OCI-LY1 (cell line): ENCODE results near the gene AAK1.

Experiments used
- H2AFZ ChIP-seq: fragments of 200-600 bp; sonication (generic), shearing (Covaris generic); 2 replicates; pipeline ENCODE4 v1.6.0; 2014; ENCODE audit warnings: antibody characterized with exemption, mild to moderate bottlenecking, low read length
- H3F3A ChIP-seq: fragments of 200-600 bp; sonication (generic), shearing (Covaris generic); 2 replicates; pipeline ENCODE4 v1.6.0; 2014; ENCODE audit warnings: mild to moderate bottlenecking, antibody characterized with exemption, low read length, moderate library complexity; ENCODE audit not compliant: insufficient read depth
- H3K27ac ChIP-seq: fragments of 200-600 bp; sonication (generic); 2 replicates; pipeline ENCODE4 v1.5.1; 2014; ENCODE audit warnings: low read length, mixed run types, mild to moderate bottlenecking, low read depth; ENCODE audit not compliant: poor library complexity, severe bottlenecking
- H3K27me3 ChIP-seq: fragments of 200-600 bp; sonication (generic); 2 replicates; pipeline ENCODE4 v1.6.0; 2014; ENCODE audit warnings: antibody characterized with exemption, mild to moderate bottlenecking, low read length, moderate library complexity; ENCODE audit not compliant: insufficient read depth
- H3K36me3 ChIP-seq: fragments of 200-600 bp; sonication (generic); 2 replicates; pipeline ENCODE4 v1.6.1; 2014; ENCODE audit warnings: mild to moderate bottlenecking, antibody characterized with exemption, low read length, moderate library complexity, mixed read lengths; ENCODE audit not compliant: insufficient read depth
- H3K4me1 ChIP-seq: fragments of 200-600 bp; sonication (generic); 2 replicates; pipeline ENCODE4 v1.5.1; 2014; ENCODE audit warnings: mild to moderate bottlenecking, low read length, moderate library complexity; ENCODE audit not compliant: insufficient read depth, severe bottlenecking
- H3K4me2 ChIP-seq: fragments of 200-600 bp; sonication (generic), shearing (Covaris generic); 2 replicates; pipeline ENCODE4 v1.6.1; 2014; ENCODE audit warnings: low read length
- H3K4me3 ChIP-seq: fragments of 200-600 bp; sonication (generic); 2 replicates; pipeline ENCODE4 v1.5.1; 2014; ENCODE audit warnings: low read length, low read depth, mild to moderate bottlenecking, mixed read lengths; ENCODE audit not compliant: poor library complexity, severe bottlenecking
- H3K79me2 ChIP-seq: fragments of 200-600 bp; shearing (Covaris generic); 2 replicates; pipeline ENCODE4 v1.6.1; 2016; ENCODE audit warnings: mixed run types, low read length, mixed read lengths; ENCODE audit not compliant: insufficient read depth
- H3K9ac ChIP-seq: fragments of 200-600 bp; sonication (generic), shearing (Covaris generic); 2 replicates; pipeline ENCODE4 v1.6.1; 2014; ENCODE audit warnings: mild to moderate bottlenecking, low read length, mixed read lengths
- H3K9me2 ChIP-seq: fragments of 200-600 bp; sonication (generic), shearing (Covaris generic); 2 replicates; pipeline ENCODE4 v1.6.1; 2014; ENCODE audit warnings: low read depth, mild to moderate bottlenecking, low read length, mixed read lengths
- H3K9me3 ChIP-seq: fragments of 200-600 bp; shearing (Covaris generic); 2 replicates; pipeline ENCODE4 v1.6.1; 2014; ENCODE audit warnings: low read length, mixed read lengths
- H4K20me1 ChIP-seq: fragments of 200-600 bp; sonication (generic), shearing (Covaris generic); 2 replicates; pipeline ENCODE4 v1.6.0; 2016; ENCODE audit warnings: mild to moderate bottlenecking, low read length; ENCODE audit not compliant: insufficient read depth
- CTCF ChIP-seq: fragments of 200-600 bp; sonication (generic), shearing (Covaris generic); IDR thresholded peaks from 2 replicates; pipeline ENCODE4 v1.5.1; 2017; ENCODE audit warnings: mild to moderate bottlenecking, antibody characterized with exemption, low read length, moderate library complexity, mixed read lengths
- EZH2 ChIP-seq: fragments of 200-600 bp; sonication (generic), shearing (Covaris generic); IDR thresholded peaks from 2 replicates; pipeline ENCODE4 v1.8.0; 2017; ENCODE audit warnings: borderline replicate concordance, mixed run types, mild to moderate bottlenecking, antibody characterized with exemption, low read length, moderate library complexity, mixed read lengths

The AAK1 gene

GRCh38 chr2:69635432-69635831 lies 8.1 kb downstream of the AAK1 start:
- Histone ChIP-seq H3K4me3 (no peak overlapping the region), H2AFZ (no peak overlapping the region), H3K27ac (no peak overlapping the region), H3K79me2 (no peaks in the 10 kb centered on the region), H4K20me1 (no peaks in the 10 kb centered on the region), H3K9me2 (no peaks in the 10 kb centered on the region), H3K4me1 (no peaks in the 10 kb centered on the region), H3K9ac (no peak overlapping the region), H3K27me3 (no peaks in the 10 kb centered on the region), H3K9me3 (no peaks in the 10 kb centered on the region), H3F3A (no peaks in the 10 kb centered on the region), H3K4me2 (no peak overlapping the region), H3K36me3 (peaks cover 4% of the 10 kb centered on the region; the same call in 1 of the 2 replicates)
- TF ChIP-seq CTCF, result no peak

- H3K4me1 ChIP-seq, result no peaks in the 10 kb centered on the region
- no peak overlapping the region for H2AFZ ChIP-seq
- no peaks in the 10 kb centered on the region for H3K79me2 ChIP-seq
- no peak overlapping the region for H3K27ac ChIP-seq
- no peaks in the 10 kb centered on the region for H3K27me3 ChIP-seq
- H3K36me3 ChIP-seq, result no peaks in the 10 kb centered on the region
- TF ChIP-seq EZH2, result no peak
- no peaks in the 10 kb centered on the region for H3K9me2 ChIP-seq
- H3K9ac ChIP-seq, result no peak overlapping the region
- H3K9me3 ChIP-seq, result no peaks in the 10 kb centered on the region
- no peaks in the 10 kb centered on the region for H4K20me1 ChIP-seq
- no peak overlapping the region for H3K4me3 ChIP-seq
- no peak overlapping the region for H3K4me2 ChIP-seq
- no peaks in the 10 kb centered on the region for H3F3A ChIP-seq
Measured at GRCh38 chr2:69634196-69634821, 9.2 kb downstream of the AAK1 start.

GRCh38 chr2:69631402-69631801 lies 12.1 kb downstream of the AAK1 start:
- Histone ChIP-seq H3K4me1 (peaks cover 5% of the 10 kb centered on the region), H3K27ac (no peak overlapping the region), H3K4me3 (no peak overlapping the region), H3K36me3 (no peaks in the 10 kb centered on the region), H3K9me3 (no peaks in the 10 kb centered on the region), H2AFZ (no peak overlapping the region), H3F3A (no peaks in the 10 kb centered on the region), H3K27me3 (no peaks in the 10 kb centered on the region), H3K9ac (no peak overlapping the region), H3K4me2 (no peak overlapping the region), H4K20me1 (no peaks in the 10 kb centered on the region), H3K9me2 (no peaks in the 10 kb centered on the region), H3K79me2 (no peaks in the 10 kb centered on the region)
- TF ChIP-seq CTCF (no peak), EZH2 (no peak)
